H1 (cell line): ENCODE results near the gene SAMD14. TPM values are rescaled to one million over a fixed set of nuclear protein-coding genes. Genes with fewer than 3 reads are reported as not detected.

Experiments
- CTCF ChIA-PET: fragments of 300-600 bp; sonication (Branson Sonifier 250); formaldehyde crosslinking; loops from one replicate; lab custom pipeline; 2021; ENCODE audit not compliant: partially characterized antibody; lab: Charles Lee
- POLR2A ChIA-PET: fragments of 300-600 bp; sonication (Branson Sonifier 250); formaldehyde crosslinking; loops from one replicate; lab custom pipeline; 2021; ENCODE audit warnings: inconsistent platforms; ENCODE audit not compliant: partially characterized antibody; lab: Charles Lee
- DNase-seq, 2 experiments: peaks; one replicate each; pipeline versions ENCODE4 v3.0.0 to v3.0.0-alpha.2; 2010 to 2022; ENCODE audit warnings: low spot score in 2 of 2, low read depth in 1 of 2, mixed read lengths in 1 of 2
- FAIRE-seq: peaks from 2 replicates; lab custom pipeline; 2011; peaks lifted over from hg19 to GRCh38; lab: Jason Lieb, UNC
- H2AFZ ChIP-seq: 2 replicates; pipeline ENCODE4 v1.8.1; 2012; ENCODE audit warnings: low read length, inconsistent platforms
- H2AK5ac ChIP-seq: 2 replicates; pipeline ENCODE4 v1.6.1; 2013; ENCODE audit warnings: low read depth, low read length
- H2BK120ac ChIP-seq: replicated peaks from 2 replicates; pipeline ENCODE3; 2013; ENCODE audit warnings: low read depth, low read length, inconsistent platforms
- H2BK12ac ChIP-seq: 2 replicates; pipeline ENCODE4 v1.6.1; 2013; ENCODE audit warnings: low read depth, low read length
- H2BK15ac ChIP-seq: 2 replicates; pipeline ENCODE4 v1.6.1; 2013; ENCODE audit warnings: low read length
- H2BK20ac ChIP-seq: 2 replicates; pipeline ENCODE4 v1.6.1; 2013; ENCODE audit warnings: low read length
- H2BK5ac ChIP-seq: 2 replicates; pipeline ENCODE4 v1.6.1; 2013; ENCODE audit warnings: low read depth, low read length
- H3K14ac ChIP-seq: 2 replicates; pipeline ENCODE4 v1.6.1; 2013; ENCODE audit warnings: inconsistent platforms; ENCODE audit not compliant: insufficient read length
- H3K18ac ChIP-seq: 2 replicates; pipeline ENCODE4 v1.6.1; 2013; ENCODE audit warnings: low read length; ENCODE audit errors: extremely low read depth
- H3K23ac ChIP-seq: 2 replicates; pipeline ENCODE4 v1.6.1; 2013; ENCODE audit warnings: inconsistent platforms; ENCODE audit not compliant: insufficient read length
- H3K23me2 ChIP-seq: 2 replicates; pipeline ENCODE4 v1.6.1; 2013; ENCODE audit warnings: low read depth, low read length
- H3K27ac ChIP-seq: 2 replicates; pipeline ENCODE4 v1.6.1; 2011; ENCODE audit warnings: low read depth, low read length, inconsistent platforms
- H3K27me3 ChIP-seq, 4 experiments: replicated peaks in 1 of 4; 1 replicate in 1 of 4; 2 replicates in 3 of 4; pipeline versions ENCODE4 v1.6.1 to v1.8.1; 2011 to 2013; ENCODE audit warnings: low read length in 3 of 4, mild to moderate bottlenecking in 3 of 4, inconsistent platforms in 2 of 4, mixed read lengths in 2 of 4, moderate library complexity in 1 of 4; ENCODE audit not compliant: control insufficient read depth in 3 of 4, insufficient read depth in 3 of 4; ENCODE audit errors: extremely low read depth in 1 of 4
- H3K36me3 ChIP-seq, 4 experiments: 2 replicates each; pipeline versions ENCODE4 v1.6.1 to v1.8.1; 2011 to 2013; ENCODE audit warnings: mild to moderate bottlenecking in 4 of 4, low read length in 3 of 4, moderate library complexity in 2 of 4, control low read depth in 1 of 4, inconsistent platforms in 1 of 4; ENCODE audit not compliant: insufficient read depth in 4 of 4, control insufficient read depth in 2 of 4
- H3K4ac ChIP-seq: replicated peaks from 2 replicates; pipeline ENCODE3; 2013; ENCODE audit warnings: low read length, low read depth, mixed read lengths, inconsistent platforms; ENCODE audit not compliant: insufficient read length
- H3K4me1 ChIP-seq, 4 experiments: replicated peaks in 1 of 4; 1 replicate in 1 of 4; 2 replicates in 3 of 4; pipeline versions ENCODE4 v1.6.1 to v1.8.1; 2011 to 2013; ENCODE audit warnings: low read length in 3 of 4, inconsistent platforms in 2 of 4, mixed read lengths in 1 of 4; ENCODE audit not compliant: insufficient read depth in 4 of 4, control insufficient read depth in 3 of 4
- H3K4me2 ChIP-seq, 2 experiments: 2 replicates each; pipeline versions ENCODE4 v1.6.1 to v1.8.1; 2011 to 2013; ENCODE audit warnings: low read depth in 2 of 2, low read length in 2 of 2, control low read depth in 1 of 2, inconsistent platforms in 1 of 2, mild to moderate bottlenecking in 1 of 2; ENCODE audit not compliant: insufficient read depth in 1 of 2
- H3K4me3 ChIP-seq, 4 experiments: fragments of 200-600, 300-600 bp in 1 of 4; sonication (generic), shearing (Covaris generic), sonication (Bioruptor Twin) in 1 of 4; 2 replicates each; pipeline versions ENCODE4 v1.5.1 to v1.8.1; 2011 to 2016; ENCODE audit warnings: low read length in 4 of 4, low read depth in 3 of 4, control low read depth in 2 of 4, inconsistent platforms in 2 of 4, mild to moderate bottlenecking in 2 of 4, mixed read lengths in 1 of 4, moderate library complexity in 1 of 4; ENCODE audit not compliant: insufficient read depth in 2 of 4; ENCODE audit errors: extremely low read depth in 1 of 4
- H3K56ac ChIP-seq: replicated peaks from 2 replicates; pipeline ENCODE3; 2013; ENCODE audit warnings: low read depth, mild to moderate bottlenecking, mixed read lengths, low read length, inconsistent platforms; ENCODE audit not compliant: insufficient read length
- H3K79me1 ChIP-seq: 2 replicates; pipeline ENCODE4 v1.6.1; 2013; ENCODE audit warnings: low read depth, low read length, control low read depth
- H3K79me2 ChIP-seq, 2 experiments: 2 replicates each; pipeline versions ENCODE4 v1.6.1 to v1.8.1; 2012 to 2013; ENCODE audit warnings: low read length in 2 of 2, mild to moderate bottlenecking in 2 of 2, inconsistent platforms in 1 of 2; ENCODE audit not compliant: insufficient read depth in 2 of 2, control insufficient read depth in 1 of 2
- H3K9ac ChIP-seq, 4 experiments: replicated peaks in 1 of 4; 1 replicate in 1 of 4; 2 replicates in 3 of 4; pipeline versions ENCODE4 v1.6.1 to v1.8.1; 2011 to 2013; ENCODE audit warnings: low read depth in 3 of 4, low read length in 3 of 4, control low read depth in 2 of 4, mild to moderate bottlenecking in 2 of 4, moderate library complexity in 2 of 4, inconsistent platforms in 1 of 4; ENCODE audit errors: extremely low read depth in 1 of 4
- H3K9me3 ChIP-seq, 2 experiments: 2 replicates each; pipeline versions ENCODE4 v1.6.1 to v1.8.1; 2012 to 2013; ENCODE audit warnings: mild to moderate bottlenecking in 2 of 2, moderate library complexity in 2 of 2, control low read depth in 1 of 2, inconsistent platforms in 1 of 2, low read depth in 1 of 2, low read length in 1 of 2, mixed read lengths in 1 of 2; ENCODE audit not compliant: insufficient read depth in 2 of 2
- H4K20me1 ChIP-seq, 2 experiments: replicated peaks in 1 of 2; 2 replicates each; pipeline versions ENCODE3 to v1.8.1; 2011 to 2013; ENCODE audit warnings: inconsistent platforms in 2 of 2, low read length in 2 of 2, mild to moderate bottlenecking in 1 of 2; ENCODE audit not compliant: insufficient read depth in 2 of 2, control insufficient read depth in 1 of 2
- H4K5ac ChIP-seq: 2 replicates; pipeline ENCODE4 v1.6.1; 2013; ENCODE audit warnings: low read length, low read depth, mixed read lengths, inconsistent platforms; ENCODE audit not compliant: insufficient read length
- H4K8ac ChIP-seq: 2 replicates; pipeline ENCODE4 v1.8.0; 2013; ENCODE audit warnings: mild to moderate bottlenecking, moderate library complexity, low read length, inconsistent platforms; ENCODE audit not compliant: insufficient read depth; ENCODE audit errors: extremely low read depth
- H4K91ac ChIP-seq: replicated peaks from 2 replicates; pipeline ENCODE3; 2013; ENCODE audit warnings: low read length, mixed read lengths, inconsistent platforms; ENCODE audit not compliant: insufficient read length
- CBX8 ChIP-seq: fragments of 300-800, 300-1000 bp; sonication (generic); IDR thresholded peaks from 2 replicates; pipeline ENCODE4 v1.7.1; 2016; ENCODE audit warnings: low read depth, low read length, borderline replicate concordance
- CHD2 ChIP-seq: IDR thresholded peaks from 2 replicates; pipeline ENCODE4 v1.6.1; 2012; ENCODE audit warnings: low read length, improper control_type of control experiment
- CTBP2 ChIP-seq: IDR thresholded peaks from 2 replicates; pipeline ENCODE4 v1.7.0; 2011; ENCODE audit warnings: borderline replicate concordance, mild to moderate bottlenecking, moderate library complexity, mixed read lengths, low read length; ENCODE audit not compliant: insufficient read depth, insufficient read length
- E2F6 ChIP-seq: IDR thresholded peaks from 2 replicates; pipeline ENCODE4 v1.6.1; 2012; ENCODE audit warnings: inconsistent platforms
- HDAC2 ChIP-seq, 2 experiments: fragments of 300-600 bp in 1 of 2; sonication (generic) in 1 of 2; IDR thresholded peaks; 2 replicates each; pipeline ENCODE4 v1.6.1; 2011 to 2012; ENCODE audit warnings: low read depth in 2 of 2, low read length in 2 of 2, mild to moderate bottlenecking in 2 of 2, moderate library complexity in 2 of 2, borderline replicate concordance in 1 of 2, inconsistent platforms in 1 of 2
- KDM4A ChIP-seq: IDR thresholded peaks from one replicate; pipeline ENCODE4 v1.7.1; 2012; ENCODE audit warnings: low read depth, mild to moderate bottlenecking, moderate library complexity, low read length, inconsistent platforms; ENCODE audit not compliant: severe bottlenecking
- NANOG ChIP-seq: IDR thresholded peaks from 2 replicates; pipeline ENCODE4 v1.6.1; 2011; ENCODE audit warnings: low read length, low read depth, mild to moderate bottlenecking, inconsistent platforms; ENCODE audit not compliant: insufficient read depth, poor library complexity, severe bottlenecking
- RBBP5 ChIP-seq: IDR thresholded peaks from 2 replicates; pipeline ENCODE4 v1.7.1; 2012; ENCODE audit warnings: low read depth, mild to moderate bottlenecking, inconsistent platforms, low read length, moderate library complexity, borderline replicate concordance
- SIN3A ChIP-seq, 2 experiments: IDR thresholded peaks in 1 of 2; conservative IDR thresholded peaks in 1 of 2; 2 replicates each; pipeline ENCODE4 v1.6.1; 2011 to 2012; ENCODE audit warnings: low read length in 2 of 2, improper control_type of control experiment in 1 of 2, low read depth in 1 of 2, mild to moderate bottlenecking in 1 of 2
- SIX5 ChIP-seq: IDR thresholded peaks from 2 replicates; pipeline ENCODE4 v1.6.1; 2011; ENCODE audit warnings: mild to moderate bottlenecking, low read depth, low read length
- TAF7 ChIP-seq: optimal IDR thresholded peaks from 2 replicates; pipeline ENCODE3; 2011; ENCODE audit warnings: low read depth, mild to moderate bottlenecking, inconsistent platforms, low read length, moderate library complexity, borderline replicate concordance
- TEAD4 ChIP-seq: IDR thresholded peaks from 2 replicates; pipeline ENCODE4 v1.6.1; 2012; ENCODE audit warnings: low read depth, low read length, inconsistent platforms, mixed read lengths
- WGBS, 2 experiments: shearing (Covaris generic) in 1 of 2; methylation state at CpG; one replicate each; pipeline versions ENCODE4 v1.1.6 to v1.1.7; 2013 to 2015; ENCODE audit warnings: low lambda C conversion rate in 2 of 2, mixed read lengths in 2 of 2, inconsistent platforms in 1 of 2, low coverage in 1 of 2, missing lambda C conversion rate in 1 of 2; ENCODE audit not compliant: insufficient replicate concordance in 2 of 2, insufficient coverage in 1 of 2, insufficient read length in 1 of 2; ENCODE audit errors: extremely low coverage in 1 of 2, missing lambda C conversion rate in 1 of 2; 5-methylcytosine and 5-hydroxymethylcytosine counted together
- polyA plus RNA-seq, 7 experiments: library from polyadenylated mRNA; depleted of rRNA in 3 of 7; stranded (reverse) in 5 of 7; unstranded in 2 of 7; fragments of >200 nt in 5 of 7; fragments of 200-250 nt in 2 of 7; gene quantifications; 1 replicate in 5 of 7; 2 replicates in 1 of 7; 4 replicates in 1 of 7; pipeline versions ENCODE4 v1.2.1 to v1.2.3, GENCODE V29; 2011 to 2013; ENCODE audit warnings: missing spikeins in 2 of 7, mixed read lengths in 2 of 7
- total RNA-seq: library from RNA; stranded (reverse); fragmentation: NEBNext Ultra II Directional; extraction: Animal tissue kit (Norgen Biotek cat#: 25700); gene quantifications from 2 replicates; pipeline ENCODE4 v1.2.1, GENCODE V29; 2021

SAMD14 gene
- total and polyA plus RNA-seq, 2 of the 8 experiments (the other 6 are each of a cell fraction or from before 2014, with no cell fraction given) = 5.7 to 5.8 TPM

GRCh38 chr17:50078430-50078829, 51.5 kb downstream of the SAMD14 start:
- H3K4me2 ChIP-seq = no peak overlapping the region
- no peak overlapping the region for H4K5ac ChIP-seq
- no peak overlapping the region for H2AK5ac ChIP-seq
- no peak overlapping the region for H4K91ac ChIP-seq
- H2BK20ac ChIP-seq = no peak overlapping the region
- H3K14ac ChIP-seq = no peak overlapping the region
- no peaks in the 10 kb centered on the region; a peak in 2 of 7 replicates for H3K27me3 ChIP-seq
- peaks cover 0 to 6% (median 1%) of the 10 kb centered on the region in 4 experiments; a peak in 4 of 8 replicates for H3K36me3 ChIP-seq
- no peak for DNase-seq
- no peaks in the 10 kb centered on the region for H3K9me3 ChIP-seq
- peaks cover 0 to 4% (median 3%) of the 10 kb centered on the region in 4 experiments; a peak in 3 of 7 replicates for H3K4me1 ChIP-seq
- H2AFZ ChIP-seq = no peak overlapping the region
- POLR2A ChIA-PET = interaction anchor here (1.2 to 3.3 kb wide), 2 partner anchors 16 to 23 kb away, joined by 3 to 17 read pairs; partner anchors contain the start of gene ITGA3
- no peak overlapping the region for H2BK15ac ChIP-seq
- H4K8ac ChIP-seq = no peak overlapping the region
- H3K4me3 ChIP-seq = no peak overlapping the region
- FAIRE-seq = no peak
- no peak overlapping the region for H2BK5ac ChIP-seq
- no peak overlapping the region for H3K27ac ChIP-seq
- no peak overlapping the region for H3K23ac ChIP-seq
- H3K23me2 ChIP-seq = no peaks in the 10 kb centered on the region
- H4K20me1 ChIP-seq = peaks cover 2 to 8% of the 10 kb centered on the region in 2 experiments
- H3K79me2 ChIP-seq = no peaks in the 10 kb centered on the region
- no peak overlapping the region for H3K9ac ChIP-seq
- no peak overlapping the region for H2BK120ac ChIP-seq
- 91% methylated on average over 4 of the region's 4 CpGs; no CpG with 5 or more reads in 1 of the 2 experiments for WGBS, 2 experiments
- no peaks in the 10 kb centered on the region for H3K79me1 ChIP-seq
- CTCF ChIA-PET = interaction anchor here (0.5 to 10.1 kb wide), 15 partner anchors 9 to 587 kb away, joined by 3 to 169 read pairs (median 6); partner anchors contain the start of gene ITGA3
- no peak overlapping the region for H3K56ac ChIP-seq
- H3K18ac ChIP-seq = no peak overlapping the region
- no peak overlapping the region for H2BK12ac ChIP-seq
- no peak overlapping the region for H3K4ac ChIP-seq
- TF ChIP-seq TAF7 = no peak
- no peak for TF ChIP-seq E2F6
- no peak for TF ChIP-seq CHD2
- TF ChIP-seq TEAD4 = no peak
- TF ChIP-seq NANOG = no peak
- TF ChIP-seq CBX8 = no peak
- no peak for TF ChIP-seq RBBP5
- no peak for TF ChIP-seq HDAC2 (IDR thresholded peaks at IDR 0.05; ENCODE audit: borderline replicate concordance in 1 of 2, low read depth in 2 of 2, low read length in 2 of 2)
- TF ChIP-seq CTBP2 = no peak
- no peak for TF ChIP-seq SIX5
- no peak for TF ChIP-seq KDM4A
- no peak for TF ChIP-seq SIN3A (conservative IDR thresholded peaks at IDR 0.05 in 1 of 2, IDR thresholded peaks at IDR 0.05 in 1 of 2; ENCODE audit: low read depth in 1 of 2, low read length in 2 of 2)
